ENCODE data around the gene SYTL3.

- TF ChIP-seq POLR2AphosphoS5 (IDR thresholded peaks at IDR 0.05; ENCODE audit: low read depth, low read length) (no peak), POLR2A (IDR thresholded peaks at IDR 0.05; ENCODE audit: low read depth, low read length) (no peak), TAF1 (IDR thresholded peaks at IDR 0.05; ENCODE audit: low read depth, low read length) (no peak), SPI1 (IDR thresholded peaks at IDR 0.05; ENCODE audit: low read depth, low read length) (no peak), PAX5 (IDR thresholded peaks at IDR 0.05; ENCODE audit: insufficient read depth, low read length, severe bottlenecking) (no peak)
Observed at GRCh38 chr6:158793432-158793831, 143.6 kb downstream of the SYTL3 start.
